Heart left ventricle (tissue), 13 donors: Measurements from ENCODE around the gene GPX2.

Experiments
- POLR2A ChIP-seq, 2 donors: fragments of 450-650 bp; IDR thresholded peaks; one replicate each; pipeline ENCODE4 v1.6.1; 2017; ENCODE audit warnings: antibody characterized with exemption in 2 of 2, mild to moderate bottlenecking in 2 of 2, moderate library complexity in 2 of 2
- TF ChIP-seq, protein P1 (sequence below), 12 donors: fragments of 200-600 bp; sonication (generic) in 4 of 12; IDR thresholded peaks; one replicate each; pipeline versions ENCODE4 v1.5.0 to v1.8.0; 2018 to 2022; ENCODE audit warnings: antibody characterized with exemption in 12 of 12, mild to moderate bottlenecking in 5 of 12
- donor health status: ischemic (EF 13 %, LVEDD 7.1; RV severe dilation, severe dysfunction).
- donor health status: DM: no; HTN: yes; CAD: no.
- donor health status: DM: no; HTN: no; CAD: no.
- donor health status: ischemic (EF 25% LVEDD 6.9; RV normal size, moderate dysfunction).
- donor health status: ischemic (EF 25% LVEDD 5.7; RV mildly dilated, moderate dysfunction).
- donor health status: ischemic (EF 35%, LVEDD 5.7; RV mildly dilated, moderate dysfunction).
- donor health status: nonischemic (EF 11% LVEDD 7.7; RV severe dilation, severe dysfunction).
- donor health status: DM: yes; HTN: yes; CAD: no.
- donor health status: PGD.
- donor health status: ischemic (EF 29% LVEDD 5.4; RV normal size, mild dysfunction).
- donor health status: nonischemic (EF 23%, LVEDD 6.1; RV moderate dilation, normal function).

DNA sequence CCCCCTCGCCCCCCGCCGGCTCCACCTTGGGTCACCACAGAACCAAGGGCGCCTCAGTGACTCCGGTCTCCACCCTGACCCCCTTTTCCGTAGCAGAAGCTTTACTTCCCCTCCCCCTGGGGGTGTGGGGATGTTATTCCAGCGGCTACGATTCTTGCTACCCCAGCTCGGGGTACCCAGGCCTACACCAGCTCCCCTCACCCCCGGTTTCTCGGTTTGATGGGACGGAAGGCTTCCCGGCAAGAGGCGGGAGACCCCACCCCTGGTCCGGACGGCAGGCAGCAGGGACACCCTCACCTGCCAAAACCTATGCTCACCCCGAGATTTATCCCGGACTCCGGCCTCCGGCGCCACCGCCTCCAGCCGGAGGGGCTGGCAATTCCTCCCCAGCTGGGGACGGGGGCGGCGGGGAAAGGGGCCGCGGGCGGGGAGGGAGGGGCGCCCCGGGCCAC, 29.0 kb upstream of the GPX2 start:
- TF ChIP-seq, protein P1, sequence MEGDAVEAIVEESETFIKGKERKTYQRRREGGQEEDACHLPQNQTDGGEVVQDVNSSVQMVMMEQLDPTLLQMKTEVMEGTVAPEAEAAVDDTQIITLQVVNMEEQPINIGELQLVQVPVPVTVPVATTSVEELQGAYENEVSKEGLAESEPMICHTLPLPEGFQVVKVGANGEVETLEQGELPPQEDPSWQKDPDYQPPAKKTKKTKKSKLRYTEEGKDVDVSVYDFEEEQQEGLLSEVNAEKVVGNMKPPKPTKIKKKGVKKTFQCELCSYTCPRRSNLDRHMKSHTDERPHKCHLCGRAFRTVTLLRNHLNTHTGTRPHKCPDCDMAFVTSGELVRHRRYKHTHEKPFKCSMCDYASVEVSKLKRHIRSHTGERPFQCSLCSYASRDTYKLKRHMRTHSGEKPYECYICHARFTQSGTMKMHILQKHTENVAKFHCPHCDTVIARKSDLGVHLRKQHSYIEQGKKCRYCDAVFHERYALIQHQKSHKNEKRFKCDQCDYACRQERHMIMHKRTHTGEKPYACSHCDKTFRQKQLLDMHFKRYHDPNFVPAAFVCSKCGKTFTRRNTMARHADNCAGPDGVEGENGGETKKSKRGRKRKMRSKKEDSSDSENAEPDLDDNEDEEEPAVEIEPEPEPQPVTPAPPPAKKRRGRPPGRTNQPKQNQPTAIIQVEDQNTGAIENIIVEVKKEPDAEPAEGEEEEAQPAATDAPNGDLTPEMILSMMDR (IDR thresholded peaks at IDR 0.05), result no peak
- TF ChIP-seq POLR2A (IDR thresholded peaks at IDR 0.05), result no peak
